NT2/D1 (cell line): ENCODE results near the gene KCTD18.

ENCODE experiments used
- YY1 ChIP-seq: IDR thresholded peaks from 2 replicates; pipeline ENCODE4 v1.6.1; 2011; ENCODE audit not compliant: insufficient read length, insufficient read depth
- ZNF274 ChIP-seq: IDR thresholded peaks from 2 replicates; pipeline ENCODE4 v1.6.1; 2011; ENCODE audit warnings: mild to moderate bottlenecking, low read depth, low read length

- TF ChIP-seq YY1 (no peak), ZNF274 (no peak)
Measured at GRCh38 chr2:200488169-200488568, 21.7 kb downstream of the KCTD18 start.
